Gastroesophageal sphincter (tissue), 4 donors: ENCODE results near the gene FRMD1. TPM values are rescaled to one million over a fixed set of nuclear protein-coding genes. Genes with fewer than 3 reads are reported as not detected.

Source experiments
- ATAC-seq: fragments of 150-250 bp; one replicate; pipeline ENCODE4 v1.9.1; 2016; ENCODE audit warnings: mild to moderate bottlenecking, moderate library complexity
- H3K27ac ChIP-seq, 4 donors: fragments of 200-600 bp; sonication (generic) in 3 of 4; 1 replicate in 3 of 4; 2 replicates in 1 of 4; pipeline ENCODE4 v1.5.1; 2016 to 2019
- H3K27me3 ChIP-seq: fragments of 200-600 bp; sonication (generic); one replicate; pipeline ENCODE4 v1.5.1; 2019
- H3K36me3 ChIP-seq, 2 donors: fragments of 200-600 bp; sonication (generic); one replicate each; pipeline ENCODE4 v1.5.1; 2019; ENCODE audit warnings: control low read depth in 1 of 2
- H3K4me1 ChIP-seq, 3 donors: fragments of 200-600 bp; sonication (generic); 1 replicate in 2 of 3; 2 replicates in 1 of 3; pipeline ENCODE4 v1.5.1; 2016 to 2019; ENCODE audit warnings: control low read depth in 2 of 3
- H3K4me3 ChIP-seq, 2 donors: fragments of 200-600 bp; sonication (generic); one replicate each; pipeline ENCODE4 v1.5.1; 2019; ENCODE audit warnings: mild to moderate bottlenecking in 1 of 2, moderate library complexity in 1 of 2
- H3K9me3 ChIP-seq, 3 donors: fragments of 200-600 bp; sonication (generic); one replicate each; pipeline ENCODE4 v1.5.1; 2017 to 2019; ENCODE audit warnings: control low read depth in 2 of 3
- EP300 ChIP-seq: sonication (generic); formaldehyde crosslinking; IDR thresholded peaks from one replicate; pipeline ENCODE4 v1.6.1; 2017; ENCODE audit warnings: antibody characterized with exemption, mild to moderate bottlenecking
- POLR2A ChIP-seq, 2 donors: fragments of 450-650 bp; IDR thresholded peaks; one replicate each; pipeline ENCODE4 v1.6.1; 2017; ENCODE audit warnings: antibody characterized with exemption in 2 of 2, mild to moderate bottlenecking in 2 of 2, moderate library complexity in 1 of 2
- POLR2AphosphoS5 ChIP-seq: sonication (generic); formaldehyde crosslinking; IDR thresholded peaks from one replicate; pipeline ENCODE4 v1.6.1; 2017; ENCODE audit warnings: antibody characterized with exemption
- WGBS, 2 donors: methylation state at CpG; one replicate each; pipeline ENCODE4 v1.1.5; 2018; ENCODE audit warnings: low coverage in 1 of 2; 5-methylcytosine and 5-hydroxymethylcytosine counted together
- total RNA-seq, 4 donors: library from RNA; depleted of rRNA; stranded (reverse); fragments of >200 nt; gene quantifications; one replicate each; pipeline ENCODE4 v1.1.0, GENCODE V29; 2016
- TF ChIP-seq, protein P1 (sequence below), 4 experiments: fragments of 200-600 bp in 2 of 4; fragments of 450-650 bp in 2 of 4; sonication (generic) in 1 of 4; IDR thresholded peaks; one replicate each; pipeline ENCODE4 v1.5.1; 2017 to 2019; ENCODE audit warnings: antibody characterized with exemption in 4 of 4, mild to moderate bottlenecking in 2 of 4, moderate library complexity in 2 of 4

Gene FRMD1
- total RNA-seq, 4 donors from 2014 or later = 0.10 to 0.54 (median 0.23) TPM; not detected in 1

DNA sequence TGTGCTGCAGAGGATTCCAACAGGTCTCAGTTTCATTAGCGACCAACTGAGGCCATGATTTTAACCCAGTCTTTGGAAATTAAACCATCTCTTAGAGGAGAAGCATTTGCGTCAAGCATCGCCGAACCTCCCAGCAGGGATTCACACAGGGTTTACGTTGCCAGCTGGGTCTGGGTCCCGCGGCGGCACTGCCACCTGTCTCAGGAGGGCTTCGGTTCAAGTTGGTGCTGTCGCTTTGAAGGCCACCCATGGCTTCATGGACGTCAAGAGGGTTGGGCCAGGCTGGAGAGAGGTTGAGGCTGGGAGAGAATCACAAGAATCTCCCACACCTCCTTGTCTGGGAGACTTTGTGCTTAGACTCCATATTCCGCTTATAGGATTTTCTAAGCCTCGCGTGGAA lies 43.0 kb upstream of the FRMD1 start:
- Histone ChIP-seq H3K36me3 (no peaks in the 10 kb centered on the region), H3K9me3 (no peaks in the 10 kb centered on the region), H3K27ac (no peak overlapping the region), H3K27me3 (no peaks in the 10 kb centered on the region), H3K4me1 (no peaks in the 10 kb centered on the region), H3K4me3 (no peak overlapping the region)
- no peak for ATAC-seq
- TF ChIP-seq POLR2AphosphoS5 = no peak
- TF ChIP-seq, protein P1, sequence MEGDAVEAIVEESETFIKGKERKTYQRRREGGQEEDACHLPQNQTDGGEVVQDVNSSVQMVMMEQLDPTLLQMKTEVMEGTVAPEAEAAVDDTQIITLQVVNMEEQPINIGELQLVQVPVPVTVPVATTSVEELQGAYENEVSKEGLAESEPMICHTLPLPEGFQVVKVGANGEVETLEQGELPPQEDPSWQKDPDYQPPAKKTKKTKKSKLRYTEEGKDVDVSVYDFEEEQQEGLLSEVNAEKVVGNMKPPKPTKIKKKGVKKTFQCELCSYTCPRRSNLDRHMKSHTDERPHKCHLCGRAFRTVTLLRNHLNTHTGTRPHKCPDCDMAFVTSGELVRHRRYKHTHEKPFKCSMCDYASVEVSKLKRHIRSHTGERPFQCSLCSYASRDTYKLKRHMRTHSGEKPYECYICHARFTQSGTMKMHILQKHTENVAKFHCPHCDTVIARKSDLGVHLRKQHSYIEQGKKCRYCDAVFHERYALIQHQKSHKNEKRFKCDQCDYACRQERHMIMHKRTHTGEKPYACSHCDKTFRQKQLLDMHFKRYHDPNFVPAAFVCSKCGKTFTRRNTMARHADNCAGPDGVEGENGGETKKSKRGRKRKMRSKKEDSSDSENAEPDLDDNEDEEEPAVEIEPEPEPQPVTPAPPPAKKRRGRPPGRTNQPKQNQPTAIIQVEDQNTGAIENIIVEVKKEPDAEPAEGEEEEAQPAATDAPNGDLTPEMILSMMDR (IDR thresholded peaks at IDR 0.05) = no peak
- no peak for TF ChIP-seq EP300
- no peak for TF ChIP-seq POLR2A (IDR thresholded peaks at IDR 0.05)
- 80 to 98% methylated on average over 7 to 8 of the region's 14 CpGs for WGBS, 2 donors

DNA sequence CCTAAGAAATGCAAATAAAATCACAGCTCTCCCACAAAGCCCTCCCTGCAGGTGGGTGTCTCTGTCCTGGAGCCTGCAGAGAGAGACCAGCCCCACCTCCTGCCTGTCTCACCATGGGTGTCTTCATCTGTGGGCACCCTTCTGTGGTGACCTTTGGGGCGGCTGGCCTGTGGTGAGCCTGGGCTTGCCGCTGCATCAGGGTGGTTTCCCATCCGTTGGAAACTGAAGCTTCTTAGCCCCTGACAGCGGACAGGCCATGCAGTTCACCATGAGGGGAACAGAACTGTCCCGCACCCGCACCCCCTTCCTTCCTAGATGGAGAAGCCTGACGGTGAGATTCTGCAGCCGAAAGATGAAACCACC lies 42.3 kb upstream of the FRMD1 start:
- no peak for ATAC-seq

DNA sequence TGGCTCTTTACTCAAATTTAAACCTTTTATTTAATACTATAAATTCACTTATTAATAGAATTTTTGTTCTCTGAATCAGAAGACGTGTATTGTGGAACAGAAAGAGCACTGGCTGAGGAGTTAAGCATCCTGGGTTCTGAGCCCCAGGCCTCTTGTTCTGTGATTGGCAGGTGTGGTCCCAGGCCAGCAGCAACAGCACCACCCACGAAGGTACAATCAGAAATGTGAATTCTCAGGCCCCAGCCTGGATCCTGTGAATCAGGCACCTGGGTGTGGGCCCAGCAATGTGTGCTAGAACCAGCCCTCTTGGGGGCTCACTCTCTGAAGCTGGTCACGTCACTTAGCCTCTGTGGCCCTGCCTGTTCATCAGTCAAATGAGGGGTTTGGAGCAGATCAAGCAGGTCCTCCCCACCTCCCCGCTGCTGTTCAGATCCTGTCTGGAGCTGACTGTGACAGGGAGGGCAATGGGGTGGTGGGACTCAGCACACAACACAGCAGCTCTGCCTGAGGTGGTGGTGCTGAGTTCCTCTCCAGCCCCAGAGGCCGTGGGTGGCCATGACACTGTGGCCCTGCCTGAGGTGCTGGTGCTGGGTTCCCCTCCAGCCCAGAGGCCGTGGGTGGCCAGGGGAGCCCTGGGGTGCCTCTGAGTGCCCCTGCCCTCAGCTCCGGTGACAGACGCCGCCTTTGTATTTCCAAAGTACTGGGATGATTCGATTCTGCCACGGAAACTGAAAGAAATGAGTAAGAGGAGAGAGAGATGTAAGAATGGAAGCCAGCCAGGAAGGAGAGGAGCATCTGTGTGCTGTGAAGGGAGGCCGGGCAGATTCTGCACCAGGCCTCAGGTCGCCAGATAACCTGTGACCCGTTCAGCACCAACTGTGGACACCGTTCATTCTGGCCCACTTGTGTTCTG lies 41.6 kb upstream of the FRMD1 start:
- TF ChIP-seq POLR2AphosphoS5 = no peak
- TF ChIP-seq POLR2A (IDR thresholded peaks at IDR 0.05) = no peak
- TF ChIP-seq, protein P1 (IDR thresholded peaks at IDR 0.05) = no peak
- TF ChIP-seq EP300 = no peak
- 50 to 75% methylated on average over 5 to 7 of the region's 15 CpGs for WGBS, 2 donors

More for the DNA sequence above, 42.3 kb upstream of the FRMD1 start:
- no peaks in the 10 kb centered on the region for H3K4me1 ChIP-seq
- no CpG with 5 or more reads among the region's 8 CpGs for WGBS, 2 donors
- no peaks in the 10 kb centered on the region for H3K9me3 ChIP-seq
- no peak overlapping the region for H3K4me3 ChIP-seq
- H3K27me3 ChIP-seq = no peaks in the 10 kb centered on the region
- no peaks in the 10 kb centered on the region for H3K36me3 ChIP-seq
- TF ChIP-seq EP300 (no peak), POLR2A (IDR thresholded peaks at IDR 0.05) (no peak), POLR2AphosphoS5 (no peak)
- TF ChIP-seq, protein P1 (IDR thresholded peaks at IDR 0.05) = no peak
- no peak overlapping the region for H3K27ac ChIP-seq

DNA sequence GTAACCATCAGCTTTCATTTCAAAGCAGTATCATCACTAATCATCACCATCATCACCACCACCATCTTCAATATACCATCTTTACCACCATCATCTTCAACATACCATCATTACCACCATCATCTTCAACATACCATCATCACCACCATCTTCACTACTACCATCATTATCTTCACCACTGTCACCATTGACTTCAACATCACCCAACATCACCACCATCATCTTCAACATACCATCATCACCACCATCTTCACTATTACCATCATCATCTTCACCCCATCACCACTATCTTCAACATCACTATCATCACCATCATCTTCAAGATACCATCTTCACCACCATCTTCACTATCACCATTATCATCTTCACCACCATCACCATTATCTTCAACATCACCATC lies 40.5 kb upstream of the FRMD1 start:
- Histone ChIP-seq H3K9me3 (no peaks in the 10 kb centered on the region), H3K27me3 (no peaks in the 10 kb centered on the region), H3K4me3 (no peak overlapping the region), H3K27ac (no peak overlapping the region), H3K36me3 (no peaks in the 10 kb centered on the region), H3K4me1 (no peaks in the 10 kb centered on the region)
- TF ChIP-seq EP300 (no peak), POLR2A (IDR thresholded peaks at IDR 0.05) (no peak), POLR2AphosphoS5 (no peak)
- TF ChIP-seq, protein P1 (IDR thresholded peaks at IDR 0.05) = no peak
- ATAC-seq = no peak

More for the DNA sequence above, 41.6 kb upstream of the FRMD1 start:
- H3K9me3 ChIP-seq = no peaks in the 10 kb centered on the region
- H3K27ac ChIP-seq = no peak overlapping the region
- no peaks in the 10 kb centered on the region for H3K36me3 ChIP-seq
- no peaks in the 10 kb centered on the region for H3K4me1 ChIP-seq
- H3K27me3 ChIP-seq = no peaks in the 10 kb centered on the region
- H3K4me3 ChIP-seq = no peak overlapping the region
- no peak for ATAC-seq

DNA sequence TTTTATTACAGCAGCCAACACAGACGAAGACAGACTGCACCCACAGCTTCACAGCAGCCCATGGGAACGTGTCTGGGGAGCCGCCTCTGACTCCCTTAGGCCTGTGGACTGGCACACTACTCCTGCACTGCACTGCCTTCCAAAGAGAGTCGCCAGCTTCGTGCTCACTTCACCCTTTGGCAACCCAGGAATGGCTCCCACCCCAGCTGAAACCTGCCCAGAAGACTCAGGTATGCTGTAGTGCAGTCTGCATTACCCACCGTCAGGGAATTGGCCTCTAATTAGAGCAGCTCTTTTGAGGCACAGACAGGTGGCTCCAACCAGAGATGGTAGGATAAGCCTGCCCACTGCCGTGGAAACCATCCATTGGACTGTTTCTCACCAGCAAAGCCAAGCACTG lies 39.9 kb upstream of the FRMD1 start:
- Histone ChIP-seq H3K4me3 (no peak overlapping the region), H3K4me1 (no peaks in the 10 kb centered on the region), H3K27ac (no peak overlapping the region), H3K9me3 (no peaks in the 10 kb centered on the region), H3K27me3 (no peaks in the 10 kb centered on the region), H3K36me3 (no peaks in the 10 kb centered on the region)
- TF ChIP-seq POLR2AphosphoS5 (no peak), POLR2A (IDR thresholded peaks at IDR 0.05) (no peak), EP300 (no peak)
- TF ChIP-seq, protein P1 (IDR thresholded peaks at IDR 0.05) = no peak
- no peak for ATAC-seq
- 80 to 100% methylated on average over 2 to 3 of the region's 7 CpGs for WGBS, 2 donors
